Smooth muscle cell of bladder (primary cell): ENCODE measurements around the gene GRIK1. TPM values are rescaled to one million over a fixed set of nuclear protein-coding genes. Genes with fewer than 3 reads are reported as not detected.

Experiments
- total RNA-seq: library from RNA; depleted of rRNA; stranded (reverse); fragments of >200 nt; gene quantifications from 2 replicates; pipeline ENCODE4 v1.2.3, GENCODE V29; 2014

GRIK1 gene
- not detected in 2 replicates for total RNA-seq

DNA sequence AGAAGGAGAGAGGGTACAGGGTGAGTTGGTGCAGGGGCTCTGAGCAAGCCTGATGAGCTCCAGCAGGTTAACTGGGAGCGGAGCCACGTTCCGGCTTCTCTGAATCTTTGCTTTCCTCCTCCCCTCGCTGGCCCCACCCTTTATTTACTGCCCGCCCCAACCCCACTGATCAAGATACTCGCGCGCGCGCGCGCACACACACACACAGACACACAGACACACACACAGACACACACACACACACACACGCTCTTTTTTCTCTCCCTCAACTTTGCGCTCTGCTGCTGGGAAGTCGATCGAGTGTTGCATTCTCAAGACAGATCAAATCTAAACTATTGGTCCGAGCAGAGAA is at the start of gene GRIK1:
Gene GRIK1, minus strand, starts transcription at position 73 of the 352 bp plus-strand sequence.

Other genes starting within 250 kb of the GRIK1 start
- gene CLDN17, start 226.8 kb upstream of the GRIK1 start, total RNA-seq = not detected in 2 replicates